B cell (primary cell): ENCODE data around the gene GPR62. TPM values are rescaled to one million over a fixed set of nuclear protein-coding genes. Genes with fewer than 3 reads are reported as not detected.

Experiments
- ATAC-seq: fragments of 200-7000 bp; cut with Tn5 transposase; one replicate; pipeline ENCODE4 v1.10.0; 2021; ENCODE audit warnings: low read depth, mild to moderate bottlenecking, moderate number of reproducible peaks, moderate library complexity
- CTCF ChIA-PET: fragments of 350-600 bp; sonication (Branson Sonifier 250); formaldehyde crosslinking; loops from one replicate; lab custom pipeline; 2021; ENCODE audit warnings: antibody characterized with exemption, inconsistent platforms; lab: Charles Lee
- POLR2A ChIA-PET: fragments of 350-600 bp; sonication (Branson Sonifier 250); formaldehyde crosslinking; loops from one replicate; lab custom pipeline; 2021; ENCODE audit warnings: antibody characterized with exemption; lab: Charles Lee
- DNase-seq: peaks from one replicate; pipeline ENCODE4 v3.0.0; 2013
- H2AFZ ChIP-seq: 2 replicates; pipeline ENCODE4 v1.6.1; 2012; ENCODE audit warnings: mild to moderate bottlenecking, low read depth, low read length; ENCODE audit not compliant: insufficient read depth, poor library complexity, severe bottlenecking
- H3K27ac ChIP-seq, 2 donors: 1 replicate in 1 of 2; 2 replicates in 1 of 2; pipeline ENCODE4 v1.5.1; 2012 to 2013; ENCODE audit warnings: low read length in 2 of 2, mild to moderate bottlenecking in 2 of 2, moderate library complexity in 1 of 2
- H3K27me3 ChIP-seq, 4 experiments: fragments of 200-600 bp in 1 of 4; sonication (generic) in 1 of 4; replicated peaks in 1 of 4; 1 replicate in 2 of 4; 2 replicates in 2 of 4; pipeline versions ENCODE4 v1.6.1 to v1.7.0; 2013 to 2016; ENCODE audit warnings: low read length in 3 of 4, mild to moderate bottlenecking in 2 of 4, mixed read lengths in 1 of 4, moderate library complexity in 1 of 4; ENCODE audit not compliant: insufficient read depth in 4 of 4, control insufficient read depth in 3 of 4; ENCODE audit errors: control extremely low read depth in 1 of 4
- H3K36me3 ChIP-seq, 2 experiments: replicated peaks in 1 of 2; 1 replicate in 1 of 2; 2 replicates in 1 of 2; pipeline versions ENCODE4 v1.6.1 to v1.7.1; 2013; ENCODE audit warnings: low read length in 1 of 2; ENCODE audit not compliant: insufficient read depth in 2 of 2, control insufficient read depth in 1 of 2; ENCODE audit errors: control extremely low read depth in 1 of 2, extremely low read depth in 1 of 2
- H3K4me1 ChIP-seq, 2 donors: fragments of 200-600 bp in 1 of 2; sonication (generic) in 1 of 2; 1 replicate in 1 of 2; 2 replicates in 1 of 2; pipeline versions ENCODE4 v1.5.1 to v1.6.1; 2013 to 2017; ENCODE audit warnings: low read length in 2 of 2; ENCODE audit not compliant: control insufficient read depth in 2 of 2, insufficient read depth in 2 of 2
- H3K4me2 ChIP-seq: replicated peaks from 2 replicates; pipeline ENCODE3; 2012; ENCODE audit warnings: mild to moderate bottlenecking, low read depth, low read length; ENCODE audit not compliant: poor library complexity, severe bottlenecking
- H3K4me3 ChIP-seq, 5 experiments: fragments of 200-600 bp in 1 of 5; sonication (generic) in 1 of 5; 1 replicate in 3 of 5; 2 replicates in 2 of 5; pipeline versions ENCODE4 v1.5.1 to v1.7.0; 2011 to 2016; ENCODE audit warnings: low read length in 4 of 5, mild to moderate bottlenecking in 4 of 5, low read depth in 2 of 5, control low read depth in 1 of 5, moderate library complexity in 1 of 5; ENCODE audit not compliant: insufficient read depth in 1 of 5; ENCODE audit errors: control extremely low read depth in 1 of 5, extremely low read depth in 1 of 5
- H3K79me2 ChIP-seq: fragments of 200-600 bp; sonication (generic); one replicate; pipeline ENCODE4 v1.6.0; 2016; ENCODE audit warnings: low read length; ENCODE audit not compliant: control insufficient read depth, insufficient read depth
- H3K9ac ChIP-seq: fragments of 200-600 bp; sonication (generic); 2 replicates; pipeline ENCODE4 v1.6.1; 2017; ENCODE audit warnings: mild to moderate bottlenecking, low read length, moderate library complexity
- H3K9me3 ChIP-seq, 3 donors: one replicate each; pipeline versions ENCODE4 v1.6.1 to v1.7.1; 2013; ENCODE audit warnings: low read length in 2 of 3; ENCODE audit not compliant: control insufficient read depth in 2 of 3, insufficient read depth in 1 of 3; ENCODE audit errors: control extremely low read depth in 1 of 3
- H4K20me1 ChIP-seq: 2 replicates; pipeline ENCODE4 v1.6.0; 2012; ENCODE audit warnings: mild to moderate bottlenecking, low read length; ENCODE audit not compliant: insufficient read depth, control insufficient read depth, poor library complexity, severe bottlenecking
- H3K27ac Mint-ChIP-seq: one replicate; pipeline ENCODE4 v1.8.0; 2021; ENCODE audit warnings: mixed read lengths
- H3K27me3 Mint-ChIP-seq: one replicate; pipeline ENCODE4 v1.8.0; 2021; ENCODE audit warnings: mixed read lengths
- H3K4me1 Mint-ChIP-seq: one replicate; pipeline ENCODE4 v1.8.0; 2021; ENCODE audit warnings: mixed read lengths
- H3K4me3 Mint-ChIP-seq: one replicate; pipeline ENCODE4 v1.8.0; 2021; ENCODE audit warnings: mixed read lengths
- H3K9me3 Mint-ChIP-seq: one replicate; pipeline ENCODE4 v1.8.0; 2022; ENCODE audit warnings: mixed read lengths; ENCODE audit not compliant: insufficient read depth
- EZH2 ChIP-seq: IDR thresholded peaks from 2 replicates; pipeline ENCODE4 v1.6.1; 2012; ENCODE audit warnings: borderline replicate concordance, low read depth, mild to moderate bottlenecking, moderate library complexity, low read length; ENCODE audit not compliant: insufficient read depth, poor library complexity, severe bottlenecking
- WGBS: methylation state at CpG from one replicate; pipeline ENCODE4 v1.1.5; 2013; ENCODE audit warnings: missing lambda C conversion rate; ENCODE audit not compliant: insufficient coverage; 5-methylcytosine and 5-hydroxymethylcytosine counted together
- intact Hi-C: fragments of 100-400 bp; cut with micrococcal nuclease; formaldehyde crosslinking; loops from one replicate; pipeline ENCODE4 v1.10.0; 2022
- polyA plus RNA-seq: library from polyadenylated mRNA; depleted of rRNA; stranded (reverse); fragments of >200 nt; gene quantifications from 2 replicates; pipeline ENCODE4 v1.2.3, GENCODE V29; 2012
- total RNA-seq, 2 donors: library from RNA; stranded (reverse); fragments of 120-200 nt in 1 of 2; gene quantifications; 1 replicate in 1 of 2; 2 replicates in 1 of 2; pipeline versions ENCODE4 v1.2.3 to v1.2.4, GENCODE V29; 2013 to 2022
- TF ChIP-seq, protein P1 (sequence below): fragments of 200-600 bp; IDR thresholded peaks from one replicate; pipeline ENCODE4 v1.8.0; 2022; ENCODE audit warnings: antibody characterized with exemption, mild to moderate bottlenecking

Gene GPR62
- total and polyA plus RNA-seq, 2 donors (not counting 1 experiment from before 2014, with no cell fraction given), result not detected

DNA sequence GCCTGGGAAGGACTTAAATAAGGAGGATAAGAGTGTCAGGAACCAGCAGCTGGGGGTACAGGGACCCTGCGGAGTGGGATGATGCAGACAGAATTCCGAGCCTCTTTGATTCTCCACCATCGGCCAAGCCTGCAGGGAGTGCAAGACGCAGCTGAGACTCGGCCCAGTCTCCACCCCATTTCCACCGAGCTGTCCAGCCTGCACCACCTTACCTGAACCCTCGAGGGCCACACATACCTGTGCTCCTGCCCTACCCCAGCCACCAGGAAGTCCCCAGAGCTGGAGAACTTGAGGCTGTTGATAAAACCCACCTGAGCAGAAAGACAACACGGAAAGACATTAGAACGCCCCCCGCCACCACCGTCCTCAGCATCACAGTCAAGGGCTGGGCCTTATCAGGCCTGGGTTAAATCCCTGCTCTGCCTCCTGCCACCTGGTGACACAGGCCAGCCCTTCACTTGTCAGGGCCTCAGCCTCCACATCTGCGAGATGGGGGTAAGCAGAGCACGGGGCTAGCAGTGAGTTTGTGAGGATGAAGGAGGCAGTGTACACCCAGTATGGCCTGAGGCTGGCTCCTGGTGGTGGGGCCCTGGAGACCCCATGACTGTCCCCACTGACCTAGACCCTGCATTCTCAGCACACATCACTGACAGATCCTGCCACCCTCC is 21.6 kb upstream of the GPR62 start:
- Histone ChIP-seq H3K9me3 (no peaks in the 10 kb centered on the region), H3K79me2 (no peaks in the 10 kb centered on the region), H3K4me1 (no peaks in the 10 kb centered on the region), H2AFZ (no peak overlapping the region), H3K36me3 (peaks cover 4 to 59% of the 10 kb centered on the region in 2 experiments), H3K4me2 (no peak overlapping the region), H3K27ac (no peak overlapping the region), H3K27me3 (no peaks in the 10 kb centered on the region), H3K9ac (no peak overlapping the region), H3K4me3 (no peak overlapping the region), H4K20me1 (no peaks in the 10 kb centered on the region)
- ChIA-PET POLR2A (interaction anchor here (0.6 kb wide), 1 partner anchor 292 kb away, joined by 5 read pairs; no protein-coding TSS in a partner anchor), CTCF (no interaction called here)
- no peaks in the 10 kb centered on the region for H3K9me3 Mint-ChIP-seq
- H3K27ac Mint-ChIP-seq, result no peak overlapping the region
- no peaks in the 10 kb centered on the region for H3K27me3 Mint-ChIP-seq
- H3K4me1 Mint-ChIP-seq, result no peaks in the 10 kb centered on the region
- TF ChIP-seq EZH2, result no peak
- TF ChIP-seq, protein P1, sequence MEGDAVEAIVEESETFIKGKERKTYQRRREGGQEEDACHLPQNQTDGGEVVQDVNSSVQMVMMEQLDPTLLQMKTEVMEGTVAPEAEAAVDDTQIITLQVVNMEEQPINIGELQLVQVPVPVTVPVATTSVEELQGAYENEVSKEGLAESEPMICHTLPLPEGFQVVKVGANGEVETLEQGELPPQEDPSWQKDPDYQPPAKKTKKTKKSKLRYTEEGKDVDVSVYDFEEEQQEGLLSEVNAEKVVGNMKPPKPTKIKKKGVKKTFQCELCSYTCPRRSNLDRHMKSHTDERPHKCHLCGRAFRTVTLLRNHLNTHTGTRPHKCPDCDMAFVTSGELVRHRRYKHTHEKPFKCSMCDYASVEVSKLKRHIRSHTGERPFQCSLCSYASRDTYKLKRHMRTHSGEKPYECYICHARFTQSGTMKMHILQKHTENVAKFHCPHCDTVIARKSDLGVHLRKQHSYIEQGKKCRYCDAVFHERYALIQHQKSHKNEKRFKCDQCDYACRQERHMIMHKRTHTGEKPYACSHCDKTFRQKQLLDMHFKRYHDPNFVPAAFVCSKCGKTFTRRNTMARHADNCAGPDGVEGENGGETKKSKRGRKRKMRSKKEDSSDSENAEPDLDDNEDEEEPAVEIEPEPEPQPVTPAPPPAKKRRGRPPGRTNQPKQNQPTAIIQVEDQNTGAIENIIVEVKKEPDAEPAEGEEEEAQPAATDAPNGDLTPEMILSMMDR, result no peak
- intact Hi-C loops, result no loop called here
- DNase-seq (no peak), ATAC-seq (no peak)
- 97% methylated on average over 11 of the region's 13 CpGs for WGBS
- H3K4me3 Mint-ChIP-seq, result no peak overlapping the region

DNA sequence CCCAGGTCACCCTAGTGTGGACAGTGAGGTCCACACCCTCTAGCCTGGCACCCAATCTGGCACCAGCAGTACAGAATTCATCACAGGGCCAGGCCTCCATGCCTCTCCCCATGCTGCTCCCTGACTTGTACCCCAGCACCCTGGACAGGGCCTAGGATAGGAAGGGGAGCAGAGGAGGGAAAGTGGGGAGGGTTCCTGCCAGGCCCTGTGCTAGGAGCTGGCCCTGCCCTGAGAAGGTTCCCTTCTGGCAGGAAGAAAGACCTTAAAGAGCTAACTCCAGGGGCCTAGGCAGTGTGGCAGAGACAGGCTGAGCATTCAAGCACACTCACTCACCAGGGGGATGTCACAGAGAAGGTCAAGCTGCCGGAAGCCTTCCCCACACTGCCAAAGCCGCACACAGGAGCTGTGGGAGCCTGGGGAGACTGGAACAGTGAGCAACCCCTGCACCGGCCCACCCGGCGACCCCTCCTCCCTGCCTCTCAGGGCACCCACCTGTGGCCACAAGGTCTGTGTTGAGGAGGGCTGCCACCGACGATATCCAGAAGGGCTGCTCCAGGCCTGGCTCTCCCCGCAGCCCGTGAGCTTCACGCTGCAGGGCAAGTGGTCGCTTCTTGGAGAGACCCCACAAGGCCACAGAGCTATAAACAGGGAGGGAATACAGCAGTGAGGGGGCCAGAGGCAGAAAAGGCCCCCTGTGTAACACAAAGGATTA is 20.9 kb upstream of the GPR62 start:
- Histone ChIP-seq H3K27ac (no peak overlapping the region), H3K79me2 (peaks cover 5% of the 10 kb centered on the region), H3K4me1 (no peaks in the 10 kb centered on the region), H2AFZ (no peak overlapping the region), H3K4me2 (no peak overlapping the region), H3K9ac (no peak overlapping the region), H3K27me3 (no peaks in the 10 kb centered on the region), H3K36me3 (peaks cover 4 to 65% of the 10 kb centered on the region in 2 experiments), H4K20me1 (no peaks in the 10 kb centered on the region), H3K9me3 (no peaks in the 10 kb centered on the region), H3K4me3 (no peak overlapping the region)
- no peak overlapping the region for H3K4me3 Mint-ChIP-seq
- no peaks in the 10 kb centered on the region for H3K9me3 Mint-ChIP-seq
- CTCF ChIA-PET, result no interaction called here
- H3K27me3 Mint-ChIP-seq, result no peaks in the 10 kb centered on the region
- H3K4me1 Mint-ChIP-seq, result peaks cover 3% of the 10 kb centered on the region
- no peak for ATAC-seq
- H3K27ac Mint-ChIP-seq, result no peak overlapping the region
- TF ChIP-seq EZH2, result no peak
- TF ChIP-seq, protein P1, result no peak
- DNase-seq, result no peak
- POLR2A ChIA-PET, result interaction anchor here (0.6 kb wide), 1 partner anchor 292 kb away, joined by 5 read pairs; no protein-coding TSS in a partner anchor
- 100% methylated on average over 8 of the region's 11 CpGs for WGBS
- intact Hi-C loops, result no loop called here
